HepG2 (cell line): Measurements from ENCODE around the gene STX8. TPM values are rescaled to one million over a fixed set of nuclear protein-coding genes. Genes with fewer than 3 reads are reported as not detected.

ENCODE experiments used
- ATAC-seq: fragments of 200-7000 bp; cut with Tn5 transposase; 3 replicates; pipeline ENCODE4 v1.9.1; 2020; ENCODE audit warnings: mild to moderate bottlenecking, moderate library complexity
- BruUV-seq: library from RNA; stranded (reverse); fragments of 400-500 nt; replicated peaks from 2 replicates; lab custom pipeline; 2021; lab: Mats Ljungman, UMichigan
- CTCF ChIA-PET: fragments of 300-600 bp; formaldehyde crosslinking; extraction: SDS; loops from one replicate; lab custom pipeline; 2021; ENCODE audit warnings: low total read pairs, inconsistent platforms, low intra/inter-chr PET ratio; lab: Yijun Ruan, JAX
- POLR2A ChIA-PET: fragments of 350-600 bp; sonication (Branson Sonifier 250); formaldehyde crosslinking; loops from one replicate; lab custom pipeline; 2020; ENCODE audit warnings: antibody characterized with exemption, inconsistent platforms; lab: Yijun Ruan, JAX
- DNase-seq: peaks from one replicate; pipeline ENCODE4 v3.0.0-alpha.2; 2015; ENCODE audit warnings: low spot score
- FAIRE-seq: peaks from 3 replicates; lab custom pipeline; 2011; peaks lifted over from hg19 to GRCh38; lab: Jason Lieb, UNC
- H2AFZ ChIP-seq: one replicate; pipeline ENCODE4 v1.6.1; 2011; ENCODE audit warnings: low read length, inconsistent platforms
- H3K27ac ChIP-seq: fragments of 300-600 bp; 3 replicates; pipeline ENCODE4 v1.8.0; 2011; ENCODE audit warnings: mixed run types, mild to moderate bottlenecking, mixed read lengths, low read length, inconsistent platforms; ENCODE audit not compliant: insufficient read depth; ENCODE audit errors: extremely low read length
- H3K27me3 ChIP-seq, 2 experiments: fragments of 200-600 bp in 1 of 2; 2 replicates in 1 of 2; 3 replicates in 1 of 2; pipeline versions ENCODE4 v1.6.0 to v1.8.0; 2011; ENCODE audit warnings: low read length in 2 of 2, mild to moderate bottlenecking in 2 of 2, moderate library complexity in 2 of 2, inconsistent platforms in 1 of 2; ENCODE audit not compliant: insufficient read depth in 2 of 2, control insufficient read depth in 1 of 2
- H3K36me3 ChIP-seq, 2 experiments: fragments of 200-600 bp in 1 of 2; replicated peaks in 1 of 2; 2 replicates in 1 of 2; 3 replicates in 1 of 2; pipeline versions ENCODE4 v1.5.1 to v1.8.0; 2011; ENCODE audit warnings: low read length in 2 of 2, inconsistent platforms in 1 of 2; ENCODE audit not compliant: insufficient read depth in 2 of 2, control insufficient read depth in 1 of 2
- H3K4me1 ChIP-seq: 2 replicates; pipeline ENCODE4 v1.5.1; 2012; ENCODE audit warnings: low read length, inconsistent platforms; ENCODE audit not compliant: insufficient read depth
- H3K4me2 ChIP-seq: 2 replicates; pipeline ENCODE4 v1.6.0; 2011; ENCODE audit warnings: low read depth, low read length, inconsistent platforms
- H3K4me3 ChIP-seq, 3 experiments: fragments of 200-600 bp in 1 of 3; sonication (generic), shearing (Covaris generic) in 1 of 3; replicated peaks in 1 of 3; 2 replicates each; pipeline ENCODE4 v1.5.1; 2011 to 2016; ENCODE audit warnings: low read length in 3 of 3, inconsistent platforms in 2 of 3, low read depth in 2 of 3, mild to moderate bottlenecking in 2 of 3, control low read depth in 1 of 3, mixed read lengths in 1 of 3; ENCODE audit not compliant: insufficient read depth in 1 of 3
- H3K79me2 ChIP-seq: one replicate; pipeline ENCODE4 v1.6.1; 2011; ENCODE audit warnings: low read length, inconsistent platforms; ENCODE audit not compliant: insufficient read depth
- H3K9ac ChIP-seq: 2 replicates; pipeline ENCODE4 v1.6.0; 2011; ENCODE audit warnings: mild to moderate bottlenecking, low read depth, low read length, inconsistent platforms; ENCODE audit not compliant: insufficient read depth
- H3K9me3 ChIP-seq: 2 replicates; pipeline ENCODE4 v1.5.1; 2012; ENCODE audit warnings: mild to moderate bottlenecking, low read length
- H4K20me1 ChIP-seq: 2 replicates; pipeline ENCODE4 v1.6.0; 2011; ENCODE audit warnings: inconsistent platforms, mild to moderate bottlenecking, low read length, moderate library complexity; ENCODE audit not compliant: insufficient read depth
- ELF3 ChIP-seq: IDR thresholded peaks from 2 replicates; pipeline ENCODE4 v1.6.1; 2016; ENCODE audit warnings: missing genetic modification reagents, missing compliant biosample characterization
- ELF4 ChIP-seq: sonication (generic); formaldehyde crosslinking; IDR thresholded peaks from 2 replicates; pipeline ENCODE4 v1.5.0; 2020; ENCODE audit warnings: missing genetic modification reagents, mild to moderate bottlenecking, moderate library complexity, borderline replicate concordance
- FOSL2 ChIP-seq: sonication (generic); formaldehyde crosslinking; IDR thresholded peaks from 2 replicates; pipeline ENCODE4 v1.4.0; 2020; ENCODE audit warnings: missing genetic modification reagents
- MLLT10 ChIP-seq: sonication (generic); formaldehyde crosslinking; IDR thresholded peaks from 2 replicates; pipeline ENCODE4 v1.4.0; 2020; ENCODE audit warnings: missing genetic modification reagents
- ZBTB33 ChIP-seq: sonication (generic); formaldehyde crosslinking; IDR thresholded peaks from 2 replicates; pipeline ENCODE4 v1.4.0; 2020; ENCODE audit warnings: missing genetic modification reagents
- WGBS: methylation state at CpG from one replicate; pipeline ENCODE4 v1.1.6; 2017; ENCODE audit warnings: low lambda C conversion rate; 5-methylcytosine and 5-hydroxymethylcytosine counted together
- in situ Hi-C: cut with HindIII; loops from 2 replicates; pipeline ENCODE4 v1.10.0; 2017; ENCODE audit warnings: low pct_unique_long_range_greater_than_20kb; ENCODE audit not compliant: extremely low pct_ligation_motif_present
- intact Hi-C: fragments of 100-400 bp; cut with micrococcal nuclease; formaldehyde crosslinking; loops from one replicate; pipeline ENCODE4 v1.10.0; 2022; ENCODE audit not compliant: unreplicated experiment
- polyA plus RNA-seq, 8 experiments: library from polyadenylated mRNA; depleted of rRNA in 3 of 8; stranded (reverse) in 7 of 8; unstranded in 1 of 8; fragments of >200 nt; fragmentation: Illumina TruSeq in 4 of 8; extraction: Trizol in 4 of 8; gene quantifications; 2 replicates each; pipeline versions ENCODE4 v1.2.1 to v1.2.3, GENCODE V29; 2011 to 2016; ENCODE audit warnings: low read depth in 4 of 8, missing spikeins in 1 of 8, mixed read lengths in 1 of 8; ENCODE audit not compliant: insufficient read depth in 1 of 8
- total RNA-seq, 5 experiments: library from RNA; depleted of rRNA; stranded (reverse); fragments of >200 nt; fragmentation: Illumina TruSeq; extraction: Trizol; gene quantifications; 2 replicates each; pipeline ENCODE4 v1.2.3, GENCODE V29; 2016; ENCODE audit warnings: low read depth in 1 of 5
- TF ChIP-seq, protein P1 (sequence below): IDR thresholded peaks from 2 replicates; pipeline ENCODE4 v1.6.1; 2016
- TF ChIP-seq, protein P2 (sequence below): sonication (generic); formaldehyde crosslinking; IDR thresholded peaks from 2 replicates; pipeline ENCODE4 v1.4.0; 2020; ENCODE audit warnings: missing genetic modification reagents

The STX8 gene
- total and polyA plus RNA-seq, 2 of the 13 experiments (the other 11 are each of a cell fraction or from before 2014, with no cell fraction given) = 36.4 to 53.6 TPM

DNA sequence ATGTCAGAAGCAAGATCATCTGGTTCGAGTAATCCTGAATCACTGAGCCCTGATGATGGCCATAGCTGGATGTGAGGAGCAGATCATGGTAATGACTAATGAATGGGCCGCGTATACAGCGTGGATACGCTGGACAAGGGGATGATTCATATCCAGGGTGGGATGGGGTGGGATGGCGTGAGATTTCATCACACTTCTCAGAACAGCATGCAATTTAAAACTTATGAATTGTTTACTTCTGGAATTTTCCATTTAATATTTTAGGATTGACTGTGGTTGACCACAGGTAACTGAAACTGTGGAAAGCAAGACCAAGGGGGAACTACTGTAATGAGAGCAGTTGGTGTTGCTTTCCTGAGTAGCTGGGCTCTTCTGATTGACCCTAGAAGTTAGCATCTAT is 225.5 kb downstream of the STX8 start:
- peak; percentile 18 for DNase-seq
- no peak for ATAC-seq
- no peak overlapping the region for H3K9ac ChIP-seq
- H3K9me3 ChIP-seq = no peaks in the 10 kb centered on the region
- WGBS = 95% methylated on average over 6 of the region's 6 CpGs
- H3K79me2 ChIP-seq = no peaks in the 10 kb centered on the region
- no TSS peak for BruUV-seq
- H3K27me3 ChIP-seq = no peaks in the 10 kb centered on the region
- peaks cover 40% of the 10 kb centered on the region for H3K4me1 ChIP-seq
- TF ChIP-seq, protein P1, sequence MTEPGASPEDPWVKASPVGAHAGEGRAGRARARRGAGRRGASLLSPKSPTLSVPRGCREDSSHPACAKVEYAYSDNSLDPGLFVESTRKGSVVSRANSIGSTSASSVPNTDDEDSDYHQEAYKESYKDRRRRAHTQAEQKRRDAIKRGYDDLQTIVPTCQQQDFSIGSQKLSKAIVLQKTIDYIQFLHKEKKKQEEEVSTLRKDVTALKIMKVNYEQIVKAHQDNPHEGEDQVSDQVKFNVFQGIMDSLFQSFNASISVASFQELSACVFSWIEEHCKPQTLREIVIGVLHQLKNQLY (CRISPR knock-in tag) = no peak
- TF ChIP-seq ELF4 (no peak), ZBTB33 (CRISPR knock-in tag) (0 out of 2 replicates have a peak, but pooled peaks have one; percentile 23), FOSL2 (CRISPR knock-in tag) (peak; percentile 23; the same call in 1 of the 2 replicates), MLLT10 (no peak), ELF3 (CRISPR knock-in tag) (no peak)
- TF ChIP-seq, protein P2, sequence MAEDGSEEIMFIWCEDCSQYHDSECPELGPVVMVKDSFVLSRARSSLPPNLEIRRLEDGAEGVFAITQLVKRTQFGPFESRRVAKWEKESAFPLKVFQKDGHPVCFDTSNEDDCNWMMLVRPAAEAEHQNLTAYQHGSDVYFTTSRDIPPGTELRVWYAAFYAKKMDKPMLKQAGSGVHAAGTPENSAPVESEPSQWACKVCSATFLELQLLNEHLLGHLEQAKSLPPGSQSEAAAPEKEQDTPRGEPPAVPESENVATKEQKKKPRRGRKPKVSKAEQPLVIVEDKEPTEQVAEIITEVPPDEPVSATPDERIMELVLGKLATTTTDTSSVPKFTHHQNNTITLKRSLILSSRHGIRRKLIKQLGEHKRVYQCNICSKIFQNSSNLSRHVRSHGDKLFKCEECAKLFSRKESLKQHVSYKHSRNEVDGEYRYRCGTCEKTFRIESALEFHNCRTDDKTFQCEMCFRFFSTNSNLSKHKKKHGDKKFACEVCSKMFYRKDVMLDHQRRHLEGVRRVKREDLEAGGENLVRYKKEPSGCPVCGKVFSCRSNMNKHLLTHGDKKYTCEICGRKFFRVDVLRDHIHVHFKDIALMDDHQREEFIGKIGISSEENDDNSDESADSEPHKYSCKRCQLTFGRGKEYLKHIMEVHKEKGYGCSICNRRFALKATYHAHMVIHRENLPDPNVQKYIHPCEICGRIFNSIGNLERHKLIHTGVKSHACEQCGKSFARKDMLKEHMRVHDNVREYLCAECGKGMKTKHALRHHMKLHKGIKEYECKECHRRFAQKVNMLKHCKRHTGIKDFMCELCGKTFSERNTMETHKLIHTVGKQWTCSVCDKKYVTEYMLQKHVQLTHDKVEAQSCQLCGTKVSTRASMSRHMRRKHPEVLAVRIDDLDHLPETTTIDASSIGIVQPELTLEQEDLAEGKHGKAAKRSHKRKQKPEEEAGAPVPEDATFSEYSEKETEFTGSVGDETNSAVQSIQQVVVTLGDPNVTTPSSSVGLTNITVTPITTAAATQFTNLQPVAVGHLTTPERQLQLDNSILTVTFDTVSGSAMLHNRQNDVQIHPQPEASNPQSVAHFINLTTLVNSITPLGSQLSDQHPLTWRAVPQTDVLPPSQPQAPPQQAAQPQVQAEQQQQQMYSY = no peak
- FAIRE-seq = no peak
- no peak overlapping the region for H2AFZ ChIP-seq
- in situ Hi-C loops (no loop called here), intact Hi-C loops (no loop called here)
- H3K27ac ChIP-seq = no peak overlapping the region
- no peaks in the 10 kb centered on the region for H4K20me1 ChIP-seq
- CTCF ChIA-PET = no interaction called here
- H3K4me3 ChIP-seq = no peak overlapping the region
- POLR2A ChIA-PET = interaction anchor here (1.1 kb wide), 1 partner anchor 11 kb away, joined by 3 read pairs; no protein-coding TSS in a partner anchor
- no peaks in the 10 kb centered on the region for H3K36me3 ChIP-seq
- no peak overlapping the region for H3K4me2 ChIP-seq
